Stimulated activated CD8-positive, alpha-beta memory T cell treated with anti-CD3 and anti-CD28 coated beads, Interleukin-7, amount 100 ng/mL, for 24 hours (primary cell): Measurements from ENCODE around the gene ANKRD22.

Experiments
- DNase-seq: peaks from one replicate; pipeline ENCODE4 v3.0.0-alpha.2; 2020; ENCODE audit warnings: low read depth

The ANKRD22 gene

DNA sequence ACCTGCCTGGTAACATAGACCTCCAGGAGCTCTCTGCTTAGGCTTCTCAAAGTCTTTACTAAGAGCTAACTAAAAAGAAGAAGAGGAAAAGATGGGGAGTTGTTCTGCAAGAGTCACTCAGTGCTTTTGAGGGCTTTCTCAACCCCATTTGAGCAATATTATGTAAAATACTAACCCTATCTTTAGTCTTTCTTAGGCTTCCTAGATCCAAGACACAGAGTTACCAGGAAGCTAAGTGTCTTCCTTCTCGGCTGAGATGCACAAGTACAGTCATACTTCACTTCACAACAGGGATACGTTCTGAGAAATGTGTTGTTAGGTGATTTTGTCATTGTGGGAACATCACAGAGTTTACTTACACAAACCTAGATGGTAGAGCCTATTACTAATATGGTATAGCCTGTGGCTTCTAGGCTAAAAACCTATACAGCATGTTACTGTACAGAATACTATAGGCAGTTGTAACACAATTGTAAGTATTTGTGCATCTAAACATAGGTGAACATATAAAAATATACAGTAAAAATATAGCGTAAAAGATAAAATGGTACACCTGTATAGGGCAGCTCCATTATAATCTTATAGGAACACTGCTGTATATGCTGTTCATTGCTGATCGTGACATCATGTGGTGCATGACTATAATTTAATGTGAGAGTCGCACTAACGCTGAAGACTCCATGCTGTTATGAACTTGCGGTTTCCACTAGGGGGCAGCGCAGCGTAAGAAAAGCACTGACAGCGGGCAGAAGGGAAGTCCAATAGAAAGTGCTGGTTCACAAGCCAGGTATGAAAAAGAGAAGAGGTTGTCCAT lies 16.3 kb downstream of the ANKRD22 start:
- peak; percentile 77 for DNase-seq

DNA sequence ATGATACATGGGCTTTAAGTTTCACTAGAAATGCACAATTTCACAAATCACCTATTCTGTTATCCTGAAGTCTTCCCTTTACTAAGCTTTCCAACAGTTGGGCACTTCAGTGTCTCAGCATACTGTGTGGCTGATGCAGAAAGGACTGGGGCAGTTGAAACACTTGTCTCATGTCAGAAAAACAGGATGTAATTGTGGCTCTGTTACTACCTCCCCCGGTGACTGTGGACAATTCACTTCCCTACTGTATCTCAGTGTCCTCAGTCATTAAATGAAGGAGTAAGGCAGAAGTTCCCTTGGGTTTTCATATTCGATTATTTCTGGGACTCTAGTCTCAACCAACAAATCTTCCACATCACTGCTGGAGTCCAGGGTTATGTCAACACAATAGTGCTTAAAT lies 17.9 kb downstream of the ANKRD22 start:
- DNase-seq, result no peak

- DNase-seq, result no peak
Measured at GRCh38 chr10:88833156-88833555, 18.5 kb downstream of the ANKRD22 start.

DNA sequence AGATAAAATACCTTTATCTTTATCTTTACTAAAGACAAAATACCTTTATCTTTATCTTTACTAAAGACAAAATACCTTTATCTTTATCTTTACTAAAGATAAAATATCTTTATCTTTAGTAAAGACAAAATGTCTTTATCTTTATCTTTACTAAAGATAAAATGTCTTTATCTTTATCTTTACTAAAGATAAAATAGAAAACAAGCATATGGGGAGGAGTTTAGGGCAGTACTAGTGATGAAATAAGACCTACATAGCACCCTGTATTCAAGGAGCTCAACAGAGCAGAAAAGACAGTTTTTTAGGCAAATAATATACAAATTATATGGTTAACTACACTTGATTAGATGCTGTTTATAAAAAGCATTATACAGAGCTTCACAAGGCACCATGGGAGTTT lies 19.3 kb downstream of the ANKRD22 start:
- DNase-seq, result no peak

DNA sequence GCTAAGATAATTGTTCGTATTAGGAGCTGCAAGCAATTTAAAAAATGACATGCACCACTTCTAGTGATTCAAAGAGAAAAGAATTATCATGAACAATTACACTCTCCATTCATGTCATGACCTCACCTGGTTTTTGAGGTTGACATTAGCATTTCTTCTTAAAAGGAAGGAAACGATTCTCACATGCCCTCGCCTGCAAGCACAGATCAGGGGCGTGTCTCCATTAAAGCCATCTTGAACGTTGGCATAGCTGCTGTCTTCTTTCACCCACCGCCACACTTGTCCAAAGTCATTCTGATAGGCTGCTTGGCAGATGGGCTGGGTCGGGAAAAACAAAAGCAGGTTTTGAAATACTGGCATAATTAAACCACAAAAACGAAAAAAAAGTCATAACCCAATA lies 19.9 kb downstream of the ANKRD22 start:
- no peak for DNase-seq

DNA sequence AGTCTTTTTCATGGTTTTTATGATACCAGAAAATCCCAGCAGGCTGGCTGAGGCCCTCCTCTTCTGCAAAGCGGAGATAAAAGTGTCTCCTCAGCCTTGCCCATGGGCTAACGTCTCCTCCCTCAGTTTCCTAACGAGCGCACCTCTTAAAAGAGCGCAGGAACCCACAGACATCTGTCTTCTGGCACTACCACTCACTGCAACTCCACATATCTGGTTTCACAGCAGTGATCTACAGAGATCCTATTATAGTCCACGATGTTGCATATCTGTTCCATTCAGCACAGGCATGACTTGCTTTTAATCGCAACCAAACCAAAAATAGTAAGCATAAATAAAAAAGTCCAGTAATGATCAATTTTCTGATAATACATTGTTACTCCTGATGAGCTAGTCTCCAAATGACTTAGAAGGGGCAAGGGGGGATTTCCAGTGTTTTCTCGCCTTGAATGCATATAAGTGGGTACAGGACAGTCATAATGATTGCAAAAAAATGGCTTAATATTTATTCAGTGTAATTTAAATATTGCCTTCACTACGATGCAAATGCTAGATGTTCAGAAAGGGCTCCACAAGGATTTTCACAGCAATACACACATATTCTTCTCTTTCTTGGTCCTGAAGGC lies 20.9 kb downstream of the ANKRD22 start:
- DNase-seq, result no peak

- no peak for DNase-seq
Measured at GRCh38 chr10:88828310-88828709, 23.3 kb downstream of the ANKRD22 start.

DNA sequence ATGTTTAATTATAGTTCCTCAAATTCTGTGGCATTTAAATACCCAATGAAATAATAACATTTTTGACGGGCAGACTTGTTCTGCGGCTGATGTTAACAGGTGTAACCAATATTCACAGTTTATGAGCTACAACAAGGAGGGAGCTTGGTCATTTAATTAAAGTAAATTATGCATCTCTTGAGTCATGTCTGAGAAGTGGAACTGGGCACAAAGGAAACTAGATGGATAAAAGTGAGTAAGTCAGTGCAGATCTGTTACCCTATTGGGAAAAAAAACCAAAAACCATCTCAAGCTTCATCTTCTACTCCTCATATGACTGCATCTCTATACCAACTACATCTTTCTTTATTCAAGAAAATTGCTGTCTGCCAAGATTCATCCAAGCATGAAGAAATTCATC lies 24.0 kb downstream of the ANKRD22 start:
- DNase-seq, result no peak

GRCh38 chr10:88826388-88826787 lies 25.3 kb downstream of the ANKRD22 start:
- DNase-seq, result no peak

- DNase-seq, result no peak
Measured at GRCh38 chr10:88820748-88821401, 30.8 kb downstream of the ANKRD22 start.

- DNase-seq, result no peak
Measured at GRCh38 chr10:88819290-88819689, 32.4 kb downstream of the ANKRD22 start.

- no peak for DNase-seq
Measured at GRCh38 chr10:88813200-88813599, 38.4 kb downstream of the ANKRD22 start.

DNA sequence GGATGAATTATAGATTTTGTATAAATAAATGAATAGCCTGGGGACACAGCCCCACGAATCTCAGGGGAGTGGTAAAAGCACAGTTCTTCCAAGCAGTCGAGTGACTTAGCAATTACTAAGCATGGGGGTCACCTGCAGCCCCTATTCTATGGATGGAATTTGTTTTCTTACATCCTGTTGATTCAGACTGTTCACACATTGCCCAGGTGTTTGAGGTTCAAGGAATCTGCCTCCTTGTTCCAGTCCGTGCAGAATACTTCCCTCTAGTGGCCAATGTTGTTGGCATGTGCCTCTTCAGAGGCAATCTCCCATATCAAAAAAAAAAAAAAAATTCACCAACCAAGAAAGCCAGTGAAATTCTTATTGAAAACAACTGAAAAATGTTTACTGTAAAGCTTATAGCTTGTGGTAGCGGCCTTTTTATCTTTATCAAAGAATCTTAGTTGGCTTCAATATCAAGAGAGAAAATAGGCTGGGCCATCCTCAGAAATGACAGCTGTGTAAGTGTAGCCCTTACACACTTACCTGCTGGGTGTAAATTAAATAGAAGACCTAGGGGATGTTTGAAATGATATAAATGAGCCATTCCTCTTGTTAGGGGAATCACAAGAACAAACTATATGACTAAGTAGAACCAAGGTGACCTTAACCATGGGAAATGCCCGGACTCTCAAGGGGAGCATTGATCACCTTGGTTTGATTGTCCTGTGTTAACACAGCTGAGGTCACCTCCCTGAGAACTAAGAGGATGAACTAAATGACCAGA lies 41.3 kb downstream of the ANKRD22 start:
- DNase-seq, result no peak

- no peak for DNase-seq
Measured at GRCh38 chr10:88809621-88810020, 42.0 kb downstream of the ANKRD22 start.

DNA sequence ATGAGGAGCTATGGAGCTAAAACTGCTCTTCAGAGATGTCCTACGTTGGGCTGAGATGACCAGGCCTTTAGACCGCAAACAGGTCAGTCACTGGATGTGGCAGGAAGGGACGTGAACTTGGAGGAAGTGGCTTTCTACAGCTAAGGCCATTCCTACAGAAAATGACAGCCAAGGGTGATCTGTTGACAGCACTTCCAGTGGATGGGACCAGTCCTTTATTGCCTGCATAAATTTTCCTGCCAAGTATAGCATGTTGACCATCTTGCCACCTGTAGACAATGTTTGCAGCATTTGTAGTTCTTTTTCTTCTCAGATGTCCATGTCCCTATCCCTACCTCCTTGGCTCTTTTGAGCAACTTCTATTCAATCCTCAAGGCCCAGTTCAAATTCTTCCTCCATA lies 45.7 kb downstream of the ANKRD22 start:
- DNase-seq, result no peak

- no peak for DNase-seq
Measured at GRCh38 chr10:88805361-88805760, 46.3 kb downstream of the ANKRD22 start.

DNA sequence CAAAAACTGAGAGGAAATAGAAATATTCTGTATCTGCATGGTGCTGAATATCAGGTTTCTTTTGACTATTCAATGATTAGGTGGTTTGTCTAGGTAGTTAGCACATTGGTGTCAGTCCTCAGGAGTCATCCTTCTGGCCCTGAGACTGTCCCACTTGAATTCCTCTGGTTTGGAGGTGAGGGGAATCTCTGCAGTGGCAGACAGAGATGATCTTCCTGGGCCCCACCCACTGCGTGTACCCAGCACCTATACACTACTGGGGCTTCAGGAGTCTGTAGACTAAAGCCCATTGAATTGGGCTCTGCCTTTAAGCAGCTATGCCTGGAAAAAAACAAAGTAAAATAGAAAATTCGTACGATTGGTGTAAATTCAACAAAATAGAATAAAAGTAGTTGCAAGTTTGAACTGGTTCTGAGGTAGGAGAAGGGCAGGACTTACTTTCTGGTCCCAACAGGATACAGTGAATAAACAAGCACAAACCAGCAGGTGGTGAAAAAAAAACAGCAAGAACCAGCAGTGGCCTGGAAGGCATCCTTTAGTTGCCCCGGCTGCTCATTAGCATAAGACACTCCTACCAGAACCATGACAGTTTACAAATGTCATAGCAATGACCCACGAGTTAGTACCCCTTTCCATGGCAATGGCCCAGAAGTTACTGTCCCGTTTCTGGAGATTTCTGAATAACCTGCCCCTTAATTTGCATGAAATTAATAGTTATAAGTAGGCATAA lies 47.4 kb downstream of the ANKRD22 start:
- no peak for DNase-seq

- DNase-seq, result no peak
Measured at GRCh38 chr10:88803641-88804040, 48.0 kb downstream of the ANKRD22 start.

- no peak for DNase-seq
Measured at GRCh38 chr10:88802523-88803285, 48.9 kb downstream of the ANKRD22 start, which contains the start of gene LIPM. Gene LIPM (plus strand): TSS chr10:88802730. CDS start chr10:88802897, 167 bp downstream.

DNA sequence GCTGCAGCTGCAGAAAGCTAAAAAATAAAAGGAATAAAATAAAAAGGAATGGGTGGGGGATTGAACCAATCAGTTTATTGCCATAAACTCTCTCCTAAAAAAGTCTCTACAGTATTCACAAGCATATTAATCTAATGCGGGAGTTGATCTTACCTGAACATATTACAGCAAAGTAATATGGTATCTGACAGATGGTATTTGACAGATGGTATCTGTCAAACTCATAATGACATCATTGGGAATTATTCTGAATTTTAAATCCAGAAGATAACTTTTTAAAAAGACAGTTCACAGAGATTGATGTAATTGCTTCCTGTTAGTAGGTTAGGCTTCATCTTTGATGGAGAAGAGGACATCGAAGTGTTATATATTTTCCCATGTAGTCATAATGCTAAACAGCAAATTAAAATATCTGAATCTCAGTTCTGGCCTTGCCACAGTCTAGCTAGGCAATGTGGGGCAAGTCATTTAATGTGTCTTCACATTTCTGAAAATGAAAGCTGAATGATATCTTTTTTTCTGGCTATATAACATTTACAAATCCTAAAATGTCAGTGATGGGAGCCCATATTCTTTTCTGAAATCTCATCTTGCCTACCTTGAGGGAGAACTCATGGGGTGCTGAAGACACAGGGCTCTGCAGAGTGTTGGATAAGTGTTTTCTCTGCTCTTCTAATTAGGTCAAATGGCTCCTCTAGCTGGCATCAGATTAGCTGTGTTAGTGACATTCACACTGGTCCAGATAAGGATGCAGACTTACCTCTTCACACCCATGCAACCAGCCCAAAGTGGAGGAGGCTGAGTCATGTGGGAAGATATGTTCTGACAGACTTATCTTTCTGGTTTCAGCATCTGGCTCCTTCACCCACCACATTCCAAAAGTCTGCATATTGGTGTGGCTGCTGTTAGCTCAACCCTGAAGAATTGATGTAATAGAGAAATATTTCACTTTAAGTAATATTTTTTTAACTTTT lies 51.2 kb downstream of the ANKRD22 start:
- no peak for DNase-seq
